ENCODE results near the gene ENTPD2. TPM values are rescaled to one million over a fixed set of nuclear protein-coding genes. Genes with fewer than 3 reads are reported as not detected.

The ENTPD2 gene
- total RNA-seq, 1 experiment from 2014 or later = 32.5 TPM

GRCh38 chr9:137023157-137023556 is 30.7 kb downstream of the ENTPD2 start:
- ChIA-PET POLR2A (no interaction called here), RAD21 (ENCODE audit: low non-redundant PET in 1 of 2, low total read pairs in 2 of 2, uncharacterized antibody in 2 of 2, unreplicated experiment in 2 of 2) (interaction anchor here in 1 of 2 experiments (0.6 kb wide), 1 partner anchor 140 kb away, joined by 3 read pairs; no protein-coding TSS in a partner anchor), CTCF (interaction anchor here (1.8 kb wide), 1 partner anchor 12 kb away, joined by 14 read pairs; no protein-coding TSS in a partner anchor)
- no peak overlapping the region for H3K4me3 ChIP-seq (replicated peaks in 1 of 2; ENCODE audit: low read depth in 1 of 2, low read length in 2 of 2)
- H3K27ac ChIP-seq (ENCODE audit: low read depth, low read length) = peak overlapping the region; percentile 47; the same call in 1 of the 2 replicates
- no peaks in the 10 kb centered on the region for H4K20me1 ChIP-seq (ENCODE audit: insufficient read depth)
- H3K36me3 ChIP-seq (ENCODE audit: control insufficient read depth in 1 of 2, insufficient read depth in 2 of 2, low read length in 2 of 2) = peaks cover 0 to 3% of the 10 kb centered on the region in 2 experiments; a peak in 1 of 4 replicates
- H3K4me2 ChIP-seq (ENCODE audit: low read length) = no peak overlapping the region
- no peak overlapping the region for H3K9ac ChIP-seq (ENCODE audit: low read length)
- no peaks in the 10 kb centered on the region for H3K9me3 ChIP-seq (ENCODE audit: control insufficient read depth in 1 of 2, insufficient read depth in 1 of 2, low read depth in 1 of 2, low read length in 2 of 2)
- no peaks in the 10 kb centered on the region for H3K27me3 ChIP-seq (ENCODE audit: insufficient read depth, low read length)
- intact Hi-C loops (cut with micrococcal nuclease) = no loop called here
- no peak overlapping the region for H2AFZ ChIP-seq (ENCODE audit: low read depth, low read length, poor library complexity, severe bottlenecking)
- no TSS peak for BruUV-seq (replicated peaks)
- peaks cover 28 to 40% of the 10 kb centered on the region in 2 experiments; a peak in 3 of 4 replicates for H3K4me1 ChIP-seq (ENCODE audit: control insufficient read depth in 1 of 2, insufficient read depth in 2 of 2, low read length in 2 of 2)
- TF ChIP-seq MAX (IDR thresholded peaks at IDR 0.05) (no peak), ZFX (IDR thresholded peaks at IDR 0.05) (no peak)
- DNase-seq (ENCODE audit: low read depth, low spot score) (no peak), ATAC-seq (no peak)
- H3K79me2 ChIP-seq (ENCODE audit: insufficient read depth, low read length) = peaks cover 31% of the 10 kb centered on the region
- no peaks in the 10 kb centered on the region for H3K9me2 ChIP-seq (ENCODE audit: insufficient read depth)

GRCh38 chr9:137022662-137023008 is 31.2 kb downstream of the ENTPD2 start:
- Histone ChIP-seq H3K4me2 (ENCODE audit: low read length) (peak overlapping the region; percentile 58), H3K27ac (ENCODE audit: low read depth, low read length) (peak overlapping the region; percentile 63), H3K9me3 (ENCODE audit: control insufficient read depth in 1 of 2, insufficient read depth in 1 of 2, low read depth in 1 of 2, low read length in 2 of 2) (no peaks in the 10 kb centered on the region), H3K79me2 (ENCODE audit: insufficient read depth, low read length) (peaks cover 31% of the 10 kb centered on the region), H3K9me2 (ENCODE audit: insufficient read depth) (no peaks in the 10 kb centered on the region), H3K36me3 (ENCODE audit: control insufficient read depth in 1 of 2, insufficient read depth in 2 of 2, low read length in 2 of 2) (peaks cover 0 to 8% of the 10 kb centered on the region in 2 experiments; a peak in 2 of 4 replicates), H3K4me3 (replicated peaks in 1 of 2; ENCODE audit: low read depth in 1 of 2, low read length in 2 of 2) (no peak overlapping the region), H4K20me1 (ENCODE audit: insufficient read depth) (no peaks in the 10 kb centered on the region), H3K4me1 (ENCODE audit: control insufficient read depth in 1 of 2, insufficient read depth in 2 of 2, low read length in 2 of 2) (peaks cover 28 to 40% of the 10 kb centered on the region in 2 experiments; a peak in 3 of 4 replicates), H3K9ac (ENCODE audit: low read length) (peak overlapping the region; percentile 38), H2AFZ (ENCODE audit: low read depth, low read length, poor library complexity, severe bottlenecking) (no peak overlapping the region), H3K27me3 (ENCODE audit: insufficient read depth, low read length) (no peaks in the 10 kb centered on the region)
- ChIA-PET RAD21 (ENCODE audit: low non-redundant PET in 1 of 2, low total read pairs in 2 of 2, uncharacterized antibody in 2 of 2, unreplicated experiment in 2 of 2) (no interaction called here), POLR2A (no interaction called here), CTCF (interaction anchor here (0.6 to 1.8 kb wide), 3 partner anchors 12 to 44 kb away, joined by 4 to 14 read pairs (median 6); partner anchors contain the start of gene NPDC1)
- no peak for DNase-seq (ENCODE audit: low read depth, low spot score)
- intact Hi-C loops (cut with micrococcal nuclease) = no loop called here
- BruUV-seq (replicated peaks) = no TSS peak
- no peak; the same call in 1 of the 2 replicates for ATAC-seq
- TF ChIP-seq EZH2 (IDR thresholded peaks at IDR 0.05) = no peak
- TF ChIP-seq CTCF (IDR thresholded peaks at IDR 0.05 in 2 of 3, conservative IDR thresholded peaks at IDR 0.05 in 1 of 3; ENCODE audit: borderline replicate concordance in 1 of 3, insufficient read depth in 1 of 3, low read depth in 2 of 3, low read length in 2 of 3) = no peak
- no peak for TF ChIP-seq RAD21 (IDR thresholded peaks at IDR 0.05; ENCODE audit: low read depth)
- TF ChIP-seq ZBTB33 (IDR thresholded peaks at IDR 0.05; ENCODE audit: extremely low read depth, insufficient replicate concordance, low read length) = no peak
- TF ChIP-seq ATF3 (IDR thresholded peaks at IDR 0.05) = no peak
- TF ChIP-seq EGR1 (IDR thresholded peaks at IDR 0.05; ENCODE audit: low read depth) = no peak
- TF ChIP-seq EZH2phosphoT487 (IDR thresholded peaks at IDR 0.05; ENCODE audit: borderline replicate concordance) = no peak
- no peak for TF ChIP-seq CEBPB (IDR thresholded peaks at IDR 0.05; ENCODE audit: low read depth)
- no peak for TF ChIP-seq ZFX (IDR thresholded peaks at IDR 0.05)
- TF ChIP-seq SP1 (IDR thresholded peaks at IDR 0.05; ENCODE audit: low read depth) = no peak
- TF ChIP-seq REST (IDR thresholded peaks at IDR 0.05; ENCODE audit: low read depth) = no peak

All from HCT116 (cell line).